GM23248 (cell line): ENCODE data around the gene MYPOP. TPM values are rescaled to one million over a fixed set of nuclear protein-coding genes. Genes with fewer than 3 reads are reported as not detected.

ENCODE experiments used
- DNase-seq: peaks from one replicate; pipeline ENCODE4 v3.0.0-alpha.2; 2015
- H2AFZ ChIP-seq: fragments of 200-600 bp; sonication (generic); 2 replicates; pipeline ENCODE4 v1.6.1; 2016; ENCODE audit warnings: antibody characterized with exemption
- H3F3A ChIP-seq: fragments of 200-600 bp; sonication (generic); 2 replicates; pipeline ENCODE4 v1.6.1; 2016; ENCODE audit warnings: mild to moderate bottlenecking, antibody characterized with exemption, mixed run types; ENCODE audit not compliant: insufficient read depth
- H3K27ac ChIP-seq: fragments of 200-600 bp; sonication (generic); 2 replicates; pipeline ENCODE4 v1.5.1; 2016; ENCODE audit warnings: mild to moderate bottlenecking
- H3K27me3 ChIP-seq: fragments of 200-600 bp; sonication (generic); replicated peaks from 2 replicates; pipeline ENCODE4 v1.6.1; 2016; ENCODE audit warnings: mild to moderate bottlenecking; ENCODE audit not compliant: insufficient read depth
- H3K36me3 ChIP-seq: fragments of 200-600 bp; sonication (generic); 2 replicates; pipeline ENCODE4 v1.6.1; 2016; ENCODE audit warnings: low read depth, mild to moderate bottlenecking
- H3K4me1 ChIP-seq: fragments of 200-600 bp; sonication (generic); 2 replicates; pipeline ENCODE4 v1.6.1; 2016; ENCODE audit warnings: mild to moderate bottlenecking; ENCODE audit not compliant: insufficient read depth
- H3K4me2 ChIP-seq: fragments of 200-600 bp; sonication (generic); one replicate; pipeline ENCODE4 v1.6.1; 2016; ENCODE audit warnings: mild to moderate bottlenecking; ENCODE audit not compliant: unreplicated experiment
- H3K4me3 ChIP-seq: fragments of 200-600 bp; sonication (generic); 2 replicates; pipeline ENCODE4 v1.5.1; 2016; ENCODE audit warnings: mild to moderate bottlenecking
- H3K79me2 ChIP-seq: fragments of 200-600 bp; sonication (generic); 2 replicates; pipeline ENCODE4 v1.6.1; 2016; ENCODE audit warnings: mild to moderate bottlenecking; ENCODE audit not compliant: insufficient read depth
- H3K9ac ChIP-seq: fragments of 200-600 bp; sonication (generic); 2 replicates; pipeline ENCODE4 v1.6.1; 2016; ENCODE audit warnings: mild to moderate bottlenecking
- H3K9me2 ChIP-seq: fragments of 200-600 bp; sonication (generic); 2 replicates; pipeline ENCODE4 v1.6.1; 2016; ENCODE audit warnings: mixed run types, mild to moderate bottlenecking, moderate library complexity; ENCODE audit not compliant: insufficient read depth
- H3K9me3 ChIP-seq: fragments of 200-600 bp; sonication (generic); one replicate; pipeline ENCODE4 v1.6.1; 2017; ENCODE audit warnings: low read depth
- H4K20me1 ChIP-seq: fragments of 200-600 bp; sonication (generic); 2 replicates; pipeline ENCODE4 v1.6.0; 2016; ENCODE audit not compliant: insufficient read depth
- EZH2 ChIP-seq: fragments of 200-600 bp; sonication (generic); IDR thresholded peaks from 2 replicates; pipeline ENCODE4 v1.6.1; 2018; ENCODE audit warnings: antibody characterized with exemption, mild to moderate bottlenecking; ENCODE audit not compliant: insufficient read depth, poor library complexity, severe bottlenecking
- EZH2phosphoT487 ChIP-seq: fragments of 200-600 bp; sonication (generic); IDR thresholded peaks from 2 replicates; pipeline ENCODE4 v1.6.1; 2018; ENCODE audit warnings: antibody characterized with exemption, moderate library complexity, mild to moderate bottlenecking, low read depth; ENCODE audit not compliant: insufficient read depth
- WGBS, 2 experiments: methylation state at CpG; one replicate each; pipeline ENCODE4 v1.1.6; 2015 to 2017; ENCODE audit warnings: low lambda C conversion rate in 2 of 2, low coverage in 1 of 2; ENCODE audit errors: missing lambda C conversion rate in 2 of 2; 5-methylcytosine and 5-hydroxymethylcytosine counted together
- in situ Hi-C: fragments of 300-500 bp; cut with MboI; formaldehyde crosslinking; loops from 2 replicates; pipeline ENCODE4 v1.15.0; 2020
- polyA plus RNA-seq: library from polyadenylated mRNA; unstranded; fragments of >200 nt; fragmentation: Nextera tagmentation; extraction: Ambion mirVana; gene quantifications from 2 replicates; pipeline ENCODE4 v1.2.1, GENCODE V29; 2016
- total RNA-seq: library from RNA; depleted of rRNA; stranded (reverse); fragments of >200 nt; shearing (Covaris generic); gene quantifications from 2 replicates; pipeline ENCODE4 v1.2.3, GENCODE V29; 2014

MYPOP gene
- total and polyA plus RNA-seq, 2 experiments from 2014 or later, result 1.6 to 3.5 TPM

GRCh38 chr19:45876411-45877197 lies 25.8 kb downstream of the MYPOP start:
- TF ChIP-seq EZH2phosphoT487 (no peak), EZH2 (no peak)

GRCh38 chr19:45876161-45876410 lies 26.3 kb downstream of the MYPOP start:
- WGBS, 2 experiments, result 56 to 94% methylated on average over 2 to 4 of the region's 4 CpGs

More at GRCh38 chr19:45876411-45877197, 25.8 kb downstream of the MYPOP start:
- H3K9me3 ChIP-seq, result no peaks in the 10 kb centered on the region
- DNase-seq, result peak; percentile 28
- H3F3A ChIP-seq, result no peaks in the 10 kb centered on the region; the same call in 1 of the 2 replicates
- H3K4me3 ChIP-seq, result no peak overlapping the region; the same call in 1 of the 2 replicates
- H3K9me2 ChIP-seq, result no peaks in the 10 kb centered on the region
- peak overlapping the region; percentile 35 for H3K4me2 ChIP-seq
- in situ Hi-C loops, result no loop called here
- H3K9ac ChIP-seq, result peak overlapping the region; percentile 77
- no peaks in the 10 kb centered on the region for H3K36me3 ChIP-seq
- H3K27me3 ChIP-seq, result no peaks in the 10 kb centered on the region
- peak overlapping the region; percentile 85 for H2AFZ ChIP-seq
- H3K79me2 ChIP-seq, result no peaks in the 10 kb centered on the region
- H3K4me1 ChIP-seq, result no peaks in the 10 kb centered on the region
- no peaks in the 10 kb centered on the region for H4K20me1 ChIP-seq
- WGBS, 2 experiments, result 10 to 15% methylated on average over 28 to 41 of the region's 41 CpGs
- no peak overlapping the region for H3K27ac ChIP-seq

DNA sequence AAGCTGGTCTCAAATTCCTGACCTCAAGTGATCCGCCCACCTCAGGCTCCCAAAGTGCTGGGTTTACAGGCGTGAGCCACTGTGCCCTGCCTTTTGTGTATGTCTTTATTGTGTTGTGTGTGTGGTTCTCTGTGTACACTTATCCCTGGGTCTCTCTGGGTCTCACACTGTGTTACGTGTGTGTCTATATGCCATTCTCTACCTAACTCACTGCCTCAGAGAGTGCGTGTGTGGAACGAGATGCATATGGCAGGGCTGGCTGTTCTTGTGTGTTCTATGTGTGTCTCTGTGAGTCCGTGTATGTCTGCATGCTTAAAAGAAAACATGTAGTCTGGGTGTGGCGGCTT lies 27.8 kb downstream of the MYPOP start:
- Histone ChIP-seq H3K4me1 (no peaks in the 10 kb centered on the region), H3F3A (no peaks in the 10 kb centered on the region), H3K79me2 (no peaks in the 10 kb centered on the region), H3K27ac (no peak overlapping the region), H3K4me3 (no peak overlapping the region), H3K27me3 (no peaks in the 10 kb centered on the region), H3K9ac (no peak overlapping the region), H3K36me3 (no peaks in the 10 kb centered on the region), H2AFZ (no peak overlapping the region), H4K20me1 (no peaks in the 10 kb centered on the region), H3K9me2 (no peaks in the 10 kb centered on the region), H3K4me2 (no peak overlapping the region), H3K9me3 (no peaks in the 10 kb centered on the region)
- no peak for DNase-seq
- TF ChIP-seq EZH2 (no peak), EZH2phosphoT487 (no peak)
- in situ Hi-C loops, result no loop called here
- WGBS, 2 experiments, result 81 to 86% methylated on average over 7 of the region's 7 CpGs

More at GRCh38 chr19:45876161-45876410, 26.3 kb downstream of the MYPOP start:
- TF ChIP-seq EZH2phosphoT487, result no peak
- TF ChIP-seq EZH2, result no peak
- Histone ChIP-seq H3K9me2 (no peaks in the 10 kb centered on the region), H3K79me2 (no peaks in the 10 kb centered on the region), H2AFZ (peak overlapping the region; percentile 85), H3K9me3 (no peaks in the 10 kb centered on the region), H3K4me3 (no peak overlapping the region), H3K4me2 (no peak overlapping the region), H3K4me1 (no peaks in the 10 kb centered on the region), H3K27me3 (no peaks in the 10 kb centered on the region), H3K36me3 (no peaks in the 10 kb centered on the region), H3F3A (no peaks in the 10 kb centered on the region), H3K27ac (no peak overlapping the region), H3K9ac (peak overlapping the region; percentile 77; the same call in 1 of the 2 replicates), H4K20me1 (no peaks in the 10 kb centered on the region)
- DNase-seq, result peak; percentile 18
- in situ Hi-C loops, result no loop called here

GRCh38 chr19:45873219-45873772 lies 29.1 kb downstream of the MYPOP start:
- no peak for DNase-seq
- Histone ChIP-seq H2AFZ (no peak overlapping the region), H3K9ac (no peak overlapping the region), H3K79me2 (no peaks in the 10 kb centered on the region), H3F3A (no peaks in the 10 kb centered on the region), H3K4me1 (no peaks in the 10 kb centered on the region), H3K9me2 (no peaks in the 10 kb centered on the region), H3K27ac (no peak overlapping the region), H3K4me2 (no peak overlapping the region), H3K9me3 (no peaks in the 10 kb centered on the region), H3K27me3 (no peaks in the 10 kb centered on the region), H3K36me3 (no peaks in the 10 kb centered on the region), H4K20me1 (no peaks in the 10 kb centered on the region), H3K4me3 (no peak overlapping the region)
- in situ Hi-C loops, result no loop called here
- WGBS, 2 experiments, result 72 to 75% methylated on average over 7 of the region's 7 CpGs
- TF ChIP-seq EZH2, result no peak
- no peak for TF ChIP-seq EZH2phosphoT487
